Endothelial cell of umbilical vein (primary cell): Measurements from ENCODE around the gene PDE1C. TPM values are rescaled to one million over a fixed set of nuclear protein-coding genes. Genes with fewer than 3 reads are reported as not detected.

Source experiments
- BruUV-seq: library from RNA; stranded (reverse); fragments of 400-500 nt; replicated peaks from 2 replicates; lab custom pipeline; 2021; lab: Mats Ljungman, UMichigan
- CTCF ChIA-PET: fragments of 300-600, 350-600 bp; sonication (Branson Sonifier 250); formaldehyde crosslinking; loops from one replicate; lab custom pipeline; 2021; ENCODE audit warnings: antibody characterized with exemption, inconsistent platforms; lab: Charles Lee
- POLR2A ChIA-PET: fragments of 300-600, 350-600 bp; sonication (Branson Sonifier 250); formaldehyde crosslinking; loops from one replicate; lab custom pipeline; 2021; ENCODE audit warnings: antibody characterized with exemption, inconsistent platforms; lab: Charles Lee
- DNase-seq: peaks from one replicate; pipeline ENCODE4 v3.0.0-alpha.2; 2011; ENCODE audit warnings: low read depth, low spot score
- FAIRE-seq: peaks from 2 replicates; lab custom pipeline; 2011; peaks lifted over from hg19 to GRCh38; lab: Jason Lieb, UNC
- H2AFZ ChIP-seq: 2 replicates; pipeline ENCODE4 v1.6.0; 2012; ENCODE audit warnings: low read depth, low read length, control low read depth, inconsistent platforms
- H3K27ac ChIP-seq: 2 replicates; pipeline ENCODE4 v1.5.1; 2011; ENCODE audit warnings: low read depth, mild to moderate bottlenecking, control low read depth, low read length, moderate library complexity; ENCODE audit not compliant: insufficient read depth
- H3K27me3 ChIP-seq, 2 experiments: 2 replicates each; pipeline versions ENCODE4 v1.6.0 to v1.6.1; 2011; ENCODE audit warnings: low read length in 2 of 2, mixed read lengths in 1 of 2; ENCODE audit not compliant: control insufficient read depth in 2 of 2, insufficient read depth in 2 of 2
- H3K36me3 ChIP-seq, 2 experiments: 2 replicates in 1 of 2; 3 replicates in 1 of 2; pipeline ENCODE4 v1.5.1; 2011; ENCODE audit warnings: low read length in 2 of 2, mild to moderate bottlenecking in 1 of 2, moderate library complexity in 1 of 2; ENCODE audit not compliant: control insufficient read depth in 2 of 2, insufficient read depth in 2 of 2; ENCODE audit errors: extremely low read depth in 1 of 2
- H3K4me1 ChIP-seq: 3 replicates; pipeline ENCODE4 v1.5.1; 2011; ENCODE audit warnings: mild to moderate bottlenecking, low read length; ENCODE audit not compliant: control insufficient read depth, insufficient read depth; ENCODE audit errors: extremely low read depth
- H3K4me2 ChIP-seq: 2 replicates; pipeline ENCODE4 v1.6.1; 2011; ENCODE audit warnings: low read length, control low read depth, mixed read lengths; ENCODE audit not compliant: insufficient read depth
- H3K4me3 ChIP-seq, 3 experiments: fragments of 200-600 bp in 1 of 3; sonication (generic), shearing (Covaris generic) in 1 of 3; replicated peaks in 1 of 3; 2 replicates each; pipeline ENCODE4 v1.5.1; 2011 to 2016; ENCODE audit warnings: control low read depth in 3 of 3, low read length in 3 of 3, mild to moderate bottlenecking in 2 of 3, inconsistent platforms in 1 of 3, low read depth in 1 of 3, moderate library complexity in 1 of 3; ENCODE audit not compliant: insufficient read depth in 1 of 3
- H3K79me2 ChIP-seq: 2 replicates; pipeline ENCODE4 v1.6.0; 2012; ENCODE audit warnings: low read length, inconsistent platforms; ENCODE audit not compliant: control insufficient read depth, insufficient read depth
- H3K9ac ChIP-seq: replicated peaks from 2 replicates; pipeline ENCODE3; 2011; ENCODE audit warnings: low read length, control low read depth; ENCODE audit not compliant: insufficient read depth; ENCODE audit errors: extremely low read depth
- H3K9me1 ChIP-seq: replicated peaks from 3 replicates; pipeline ENCODE4 v1.6.0; 2011; ENCODE audit warnings: mild to moderate bottlenecking, low read length; ENCODE audit not compliant: control insufficient read depth, insufficient read depth; ENCODE audit errors: extremely low read depth
- H3K9me3 ChIP-seq: replicated peaks from 2 replicates; pipeline ENCODE4 v1.5.1; 2012; ENCODE audit warnings: low read length, inconsistent platforms; ENCODE audit not compliant: control insufficient read depth, insufficient read depth
- H4K20me1 ChIP-seq: replicated peaks from 2 replicates; pipeline ENCODE3; 2011; ENCODE audit warnings: mild to moderate bottlenecking, low read length; ENCODE audit not compliant: control insufficient read depth, insufficient read depth; ENCODE audit errors: extremely low read depth
- CTCF ChIP-seq, 2 donors: IDR thresholded peaks; 1 replicate in 1 of 2; 2 replicates in 1 of 2; pipeline ENCODE4 v1.5.1; 2011; ENCODE audit warnings: low read length in 2 of 2, mild to moderate bottlenecking in 2 of 2, moderate library complexity in 2 of 2, control low read depth in 1 of 2, inconsistent platforms in 1 of 2, low read depth in 1 of 2; ENCODE audit not compliant: insufficient read depth in 1 of 2; ENCODE audit errors: extremely low read depth in 1 of 2
- EZH2 ChIP-seq: IDR thresholded peaks from 2 replicates; pipeline ENCODE4 v1.6.1; 2012; ENCODE audit warnings: borderline replicate concordance, low read depth, mild to moderate bottlenecking, moderate library complexity, low read length, inconsistent platforms; ENCODE audit not compliant: severe bottlenecking
- FOS ChIP-seq: IDR thresholded peaks from 2 replicates; pipeline ENCODE4 v1.6.1; 2011; ENCODE audit warnings: mild to moderate bottlenecking, low read length, moderate library complexity, borderline replicate concordance; ENCODE audit not compliant: insufficient read depth
- GATA2 ChIP-seq: IDR thresholded peaks from 2 replicates; pipeline ENCODE4 v1.7.0; 2011; ENCODE audit warnings: low read depth, mild to moderate bottlenecking, moderate library complexity, mixed read lengths, low read length; ENCODE audit not compliant: insufficient read length, insufficient read depth
- JUN ChIP-seq: IDR thresholded peaks from 2 replicates; pipeline ENCODE4 v1.6.1; 2011; ENCODE audit warnings: borderline replicate concordance, low read depth; ENCODE audit not compliant: insufficient read length, insufficient read depth
- MAX ChIP-seq: IDR thresholded peaks from 2 replicates; pipeline ENCODE4 v1.6.1; 2011; ENCODE audit not compliant: insufficient read depth, insufficient read length
- MYC ChIP-seq: IDR thresholded peaks from one replicate; pipeline ENCODE4 v1.6.1; 2011; ENCODE audit warnings: mild to moderate bottlenecking, low read depth, low read length
- POLR2A ChIP-seq: IDR thresholded peaks from 2 replicates; pipeline ENCODE4 v1.6.1; 2012; ENCODE audit warnings: low read depth, mild to moderate bottlenecking, control low read depth, low read length
- POLR2AphosphoS5 ChIP-seq: IDR thresholded peaks from 2 replicates; pipeline ENCODE4 v1.6.1; 2012; ENCODE audit warnings: low read depth, mild to moderate bottlenecking, control low read depth, low read length, moderate library complexity; ENCODE audit not compliant: insufficient read depth
- dilution Hi-C: fragments of 300-500 bp; cut with MboI; formaldehyde crosslinking; loops from one replicate; pipeline ENCODE4 v1.15.0; 2019; ENCODE audit warnings: low sequenced_read_pairs; ENCODE audit not compliant: extremely low pct_ligation_motif_present
- intact Hi-C: fragments of 100-400 bp; cut with micrococcal nuclease; formaldehyde crosslinking; loops from one replicate; pipeline ENCODE4 v1.10.0; 2022
- polyA plus RNA-seq, 4 experiments: library from polyadenylated mRNA; depleted of rRNA in 3 of 4; stranded (reverse) in 3 of 4; unstranded in 1 of 4; fragments of >200 nt; gene quantifications; 2 replicates each; pipeline versions ENCODE4 v1.2.1 to v1.2.3, GENCODE V29; 2011 to 2012; ENCODE audit warnings: missing spikeins in 1 of 4
- total RNA-seq: library from RNA; stranded (reverse); gene quantifications from 2 replicates; pipeline ENCODE4 v1.2.3, GENCODE V29; 2021

PDE1C gene
- total and polyA plus RNA-seq, 2 donors (not counting 3 experiments of a cell fraction or from before 2014, with no cell fraction given): 0.90 to 3.1 TPM

- no peak for FAIRE-seq
- H3K79me2 ChIP-seq: no peaks in the 10 kb centered on the region
These were observed 144.3 kb downstream of the PDE1C start for GRCh38 chr7:31925753-31926454.

More at GRCh38 chr7:31925753-31926454, 144.3 kb downstream of the PDE1C start:
- Histone ChIP-seq H4K20me1 (no peaks in the 10 kb centered on the region), H3K4me1 (no peaks in the 10 kb centered on the region), H3K27ac (no peak overlapping the region), H3K4me3 (no peak overlapping the region), H3K9me1 (no peaks in the 10 kb centered on the region), H3K27me3 (no peaks in the 10 kb centered on the region), H3K4me2 (no peak overlapping the region), H3K36me3 (no peaks in the 10 kb centered on the region), H3K9me3 (no peaks in the 10 kb centered on the region), H3K9ac (no peak overlapping the region), H2AFZ (no peak overlapping the region)
- intact Hi-C loops (no loop called here), dilution Hi-C loops (no loop called here)
- CTCF ChIA-PET: no interaction called here
- BruUV-seq: no TSS peak
- POLR2A ChIA-PET: no interaction called here
- TF ChIP-seq MYC (no peak), POLR2A (no peak), FOS (no peak), CTCF (IDR thresholded peaks at IDR 0.05; ENCODE audit: extremely low read depth in 1 of 2, insufficient read depth in 1 of 2, low read depth in 1 of 2, low read length in 2 of 2) (no peak), MAX (no peak), JUN (no peak), GATA2 (no peak), POLR2AphosphoS5 (no peak), EZH2 (no peak)
- no peak for DNase-seq
